GM12878 (cell line): ENCODE measurements around the gene ADAMTS6. TPM values are rescaled to one million over a fixed set of nuclear protein-coding genes. Genes with fewer than 3 reads are reported as not detected.

Experiments
- ATAC-seq: fragments of 200-7000 bp; cut with Tn5 transposase; 3 replicates; pipeline ENCODE4 v1.9.1; 2020; ENCODE audit warnings: mild to moderate bottlenecking, moderate library complexity
- BruUV-seq: library from RNA; stranded (reverse); fragments of 400-500 nt; replicated peaks from 2 replicates; lab custom pipeline; 2021; lab: Mats Ljungman, UMichigan
- CTCF ChIA-PET: fragments of 300-600 bp; sonication (Branson Sonifier 250); formaldehyde crosslinking; extraction: SDS; loops from one replicate; lab custom pipeline; 2021; ENCODE audit warnings: inconsistent platforms; lab: Yijun Ruan, JAX
- POLR2A ChIA-PET: fragments of 350-600 bp; formaldehyde crosslinking; extraction: SDS; loops from one replicate; lab custom pipeline; 2021; ENCODE audit warnings: inconsistent platforms; lab: Charles Lee
- RAD21 ChIA-PET: fragments of 300-600 bp; sonication (Branson Sonifier 250); formaldehyde crosslinking; loops from one replicate; lab custom pipeline; 2023; ENCODE audit warnings: antibody characterized with exemption; ENCODE audit not compliant: unreplicated experiment; lab: Charles Lee
- SMC1A ChIA-PET: fragments of 300-600 bp; sonication (Branson Sonifier 250); formaldehyde crosslinking; loops from one replicate; lab custom pipeline; 2023; ENCODE audit not compliant: unreplicated experiment, uncharacterized antibody; lab: Charles Lee
- DNase-seq: peaks from one replicate; pipeline ENCODE4 v3.0.0-alpha.2; 2011; ENCODE audit warnings: low read depth, low spot score
- FAIRE-seq: peaks from 3 replicates; lab custom pipeline; 2011; peaks lifted over from hg19 to GRCh38; lab: Jason Lieb, UNC
- H2AFZ ChIP-seq: 2 replicates; pipeline ENCODE4 v1.6.0; 2011; ENCODE audit warnings: low read depth, low read length, control low read depth; ENCODE audit not compliant: control insufficient read depth
- H3K27ac ChIP-seq: 2 replicates; pipeline ENCODE4 v1.5.1; 2011; ENCODE audit warnings: control low read depth; ENCODE audit not compliant: control insufficient read depth, insufficient read depth
- H3K27me3 ChIP-seq, 2 experiments: replicated peaks in 1 of 2; 2 replicates each; pipeline versions ENCODE4 v1.6.0 to v1.6.1; 2011; ENCODE audit warnings: low read length in 1 of 2; ENCODE audit not compliant: control insufficient read depth in 2 of 2, insufficient read depth in 2 of 2
- H3K36me3 ChIP-seq, 2 experiments: 2 replicates each; pipeline ENCODE4 v1.5.1; 2011; ENCODE audit warnings: low read length in 1 of 2; ENCODE audit not compliant: control insufficient read depth in 2 of 2, insufficient read depth in 2 of 2
- H3K4me1 ChIP-seq: 2 replicates; pipeline ENCODE4 v1.6.1; 2011; ENCODE audit warnings: mild to moderate bottlenecking, low read length, moderate library complexity, mixed read lengths; ENCODE audit not compliant: control insufficient read depth, insufficient read depth
- H3K4me2 ChIP-seq: 2 replicates; pipeline ENCODE4 v1.6.0; 2011; ENCODE audit warnings: control low read depth; ENCODE audit not compliant: control insufficient read depth, insufficient read depth
- H3K4me3 ChIP-seq: fragments of 200-600 bp; sonication (generic); 2 replicates; pipeline ENCODE4 v1.5.1; 2016
- H3K79me2 ChIP-seq: 2 replicates; pipeline ENCODE4 v1.6.0; 2011; ENCODE audit warnings: low read length; ENCODE audit not compliant: control insufficient read depth, insufficient read depth
- H3K9ac ChIP-seq: 2 replicates; pipeline ENCODE4 v1.8.0; 2011; ENCODE audit warnings: low read length, control low read depth, mixed read lengths; ENCODE audit not compliant: control insufficient read depth, insufficient read depth
- H3K9me3 ChIP-seq: replicated peaks from 3 replicates; pipeline ENCODE4 v1.5.1; 2011; ENCODE audit warnings: mild to moderate bottlenecking, low read length; ENCODE audit not compliant: control insufficient read depth, insufficient read depth
- H4K20me1 ChIP-seq: 2 replicates; pipeline ENCODE4 v1.6.0; 2011; ENCODE audit not compliant: control insufficient read depth, insufficient read depth
- ASH2L ChIP-seq: fragments of 300-600, 200-600 bp; sonication (generic); IDR thresholded peaks from 2 replicates; pipeline ENCODE4 v1.6.1; 2017; ENCODE audit warnings: low read depth, mild to moderate bottlenecking, borderline replicate concordance
- BCL11A ChIP-seq: IDR thresholded peaks from 2 replicates; pipeline ENCODE4 v1.6.1; 2011; ENCODE audit warnings: low read depth, low read length
- CUX1 ChIP-seq: IDR thresholded peaks from 2 replicates; pipeline ENCODE4 v1.6.1; 2012; ENCODE audit warnings: improper control_type of control experiment, low read depth, low read length; ENCODE audit not compliant: insufficient replicate concordance
- DPF2 ChIP-seq: fragments of 450-650 bp; IDR thresholded peaks from 2 replicates; pipeline ENCODE4 v1.6.1; 2017; ENCODE audit warnings: mild to moderate bottlenecking
- JUNB ChIP-seq: IDR thresholded peaks from 2 replicates; pipeline ENCODE4 v1.6.1; 2016; ENCODE audit warnings: antibody characterized with exemption, mild to moderate bottlenecking
- MYC ChIP-seq: IDR thresholded peaks from 2 replicates; pipeline ENCODE4 v1.6.1; 2011; ENCODE audit warnings: mild to moderate bottlenecking, low read length, moderate library complexity, inconsistent platforms; ENCODE audit not compliant: insufficient read depth, insufficient replicate concordance, insufficient read length, severe bottlenecking
- NKRF ChIP-seq: fragments of 450-650 bp; conservative IDR thresholded peaks from 2 replicates; pipeline ENCODE4 v1.6.1; 2017; ENCODE audit warnings: mild to moderate bottlenecking, moderate library complexity
- SIN3A ChIP-seq: IDR thresholded peaks from 2 replicates; pipeline ENCODE4 v1.6.1; 2012; ENCODE audit warnings: low read depth, low read length, improper control_type of control experiment
- SUZ12 ChIP-seq: fragments of 200-600 bp; sonication (generic); IDR thresholded peaks from one replicate; pipeline ENCODE4 v1.6.1; 2018; ENCODE audit warnings: antibody characterized with exemption, mild to moderate bottlenecking; ENCODE audit not compliant: unreplicated experiment
- WGBS: methylation state at CpG from one replicate; pipeline ENCODE4 v1.1.6; 2016; ENCODE audit warnings: low lambda C conversion rate; ENCODE audit not compliant: insufficient replicate concordance, insufficient coverage; ENCODE audit errors: missing lambda C conversion rate; 5-methylcytosine and 5-hydroxymethylcytosine counted together
- in situ Hi-C: fragments of 300-500 bp; cut with MboI; formaldehyde crosslinking; loops from 9 replicates; pipeline ENCODE4 v1.14.3; 2018; ENCODE audit warnings: mixed read lengths
- intact Hi-C: fragments of 100-400 bp; cut with micrococcal nuclease; formaldehyde crosslinking; loops from one replicate; pipeline ENCODE4 v1.14.2; 2022; ENCODE audit not compliant: unreplicated experiment
- polyA plus RNA-seq, 11 experiments: library from polyadenylated mRNA; depleted of rRNA in 4 of 11; unstranded in 6 of 11; stranded (reverse) in 5 of 11; fragments of >200 nt; fragmentation: Nextera tagmentation in 4 of 11; fragmentation: Illumina TruSeq in 1 of 11; extraction: Ambion mirVana in 4 of 11; extraction: Trizol in 1 of 11; gene quantifications; 1 replicate in 1 of 11; 2 replicates in 10 of 11; pipeline versions ENCODE4 v1.2.1 to v1.2.3, GENCODE V29; 2011 to 2016; ENCODE audit warnings: inconsistent platforms in 2 of 11, missing spikeins in 2 of 11, low read depth in 1 of 11
- total RNA-seq, 4 experiments: library from RNA; depleted of rRNA in 3 of 4; stranded (reverse); fragments of >200 nt in 3 of 4; fragmentation: Illumina TruSeq in 1 of 4; extraction: Trizol in 1 of 4; gene quantifications; 2 replicates each; pipeline versions ENCODE4 v1.2.1 to v1.2.3, GENCODE V29; 2013 to 2021

Gene ADAMTS6
- total and polyA plus RNA-seq, 10 of the 15 experiments (the other 5 are each of a cell fraction or from before 2014, with no cell fraction given), result 1.1 to 12.3 (median 6.5) TPM

- SMC1A ChIA-PET, result interaction anchor here (1.3 kb wide), 1 partner anchor 62 kb away, joined by 3 read pairs; no protein-coding TSS in a partner anchor
- Histone ChIP-seq H4K20me1 (no peaks in the 10 kb centered on the region), H3K79me2 (no peaks in the 10 kb centered on the region), H3K4me2 (no peak overlapping the region), H3K4me1 (no peaks in the 10 kb centered on the region), H3K27me3 (no peaks in the 10 kb centered on the region), H3K27ac (no peak overlapping the region), H3K9ac (no peak overlapping the region), H2AFZ (no peak overlapping the region), H3K9me3 (no peaks in the 10 kb centered on the region), H3K4me3 (no peak overlapping the region), H3K36me3 (no peaks in the 10 kb centered on the region)
- ATAC-seq (no peak), FAIRE-seq (no peak), DNase-seq (no peak)
- RAD21 ChIA-PET, result no interaction called here
- in situ Hi-C loops, result no loop called here
- no TSS peak for BruUV-seq
- CTCF ChIA-PET, result no interaction called here
- 98% methylated on average over 2 of the region's 2 CpGs for WGBS
- intact Hi-C loops, result no loop called here
- POLR2A ChIA-PET, result no interaction called here
- no peak for TF ChIP-seq SUZ12
- no peak for TF ChIP-seq JUNB
- TF ChIP-seq NKRF, result no peak
These were observed 68.9 kb downstream of the ADAMTS6 start for GRCh38 chr5:65412842-65413241.

- H3K9ac ChIP-seq, result no peak overlapping the region
- no peaks in the 10 kb centered on the region for H4K20me1 ChIP-seq
- no peak overlapping the region for H2AFZ ChIP-seq
- FAIRE-seq (no peak), DNase-seq (no peak), ATAC-seq (no peak)
- intact Hi-C loops, result no loop called here
- BruUV-seq, result no TSS peak
- no peaks in the 10 kb centered on the region for H3K79me2 ChIP-seq
- ChIA-PET SMC1A (interaction anchor here (1.1 kb wide), 1 partner anchor 72 kb away, joined by 3 read pairs; no protein-coding TSS in a partner anchor), RAD21 (no interaction called here), POLR2A (no interaction called here), CTCF (interaction anchor here (0.6 kb wide), 2 partner anchors 15 to 618 kb away, joined by 3 to 4 read pairs; no protein-coding TSS in a partner anchor)
- no peaks in the 10 kb centered on the region for H3K36me3 ChIP-seq
- in situ Hi-C loops, result no loop called here
- H3K4me1 ChIP-seq, result no peaks in the 10 kb centered on the region
- no peak overlapping the region for H3K4me2 ChIP-seq
- no peak overlapping the region for H3K4me3 ChIP-seq
- TF ChIP-seq SIN3A (no peak), MYC (no peak), DPF2 (no peak), CUX1 (no peak), BCL11A (no peak), ASH2L (no peak)
- TF ChIP-seq, all 136 proteins: peak for 0
- Histone ChIP-seq H3K9me3 (no peaks in the 10 kb centered on the region), H3K27ac (no peak overlapping the region), H3K27me3 (no peaks in the 10 kb centered on the region)
- 49% methylated on average over 2 of the region's 2 CpGs for WGBS
These were observed 70.4 kb downstream of the ADAMTS6 start for GRCh38 chr5:65411356-65411755.
